Activated CD4-positive, CD25-positive, alpha-beta regulatory T cell treated with anti-CD3 and anti-CD28 coated beads, Interleukin-2, amount 50 U/mL, for 72 hours (primary cell): ENCODE measurements around the gene AKT1.
A peak's percentile ranks its signal among the peaks of the same experiment; 100 is the strongest.

ENCODE experiments used
- DNase-seq: peaks from one replicate; pipeline ENCODE4 v3.0.0; 2021

The AKT1 gene

GRCh38 chr14:104798300-104799243 is 3.0 kb upstream of the AKT1 start:
- no peak for DNase-seq

DNA sequence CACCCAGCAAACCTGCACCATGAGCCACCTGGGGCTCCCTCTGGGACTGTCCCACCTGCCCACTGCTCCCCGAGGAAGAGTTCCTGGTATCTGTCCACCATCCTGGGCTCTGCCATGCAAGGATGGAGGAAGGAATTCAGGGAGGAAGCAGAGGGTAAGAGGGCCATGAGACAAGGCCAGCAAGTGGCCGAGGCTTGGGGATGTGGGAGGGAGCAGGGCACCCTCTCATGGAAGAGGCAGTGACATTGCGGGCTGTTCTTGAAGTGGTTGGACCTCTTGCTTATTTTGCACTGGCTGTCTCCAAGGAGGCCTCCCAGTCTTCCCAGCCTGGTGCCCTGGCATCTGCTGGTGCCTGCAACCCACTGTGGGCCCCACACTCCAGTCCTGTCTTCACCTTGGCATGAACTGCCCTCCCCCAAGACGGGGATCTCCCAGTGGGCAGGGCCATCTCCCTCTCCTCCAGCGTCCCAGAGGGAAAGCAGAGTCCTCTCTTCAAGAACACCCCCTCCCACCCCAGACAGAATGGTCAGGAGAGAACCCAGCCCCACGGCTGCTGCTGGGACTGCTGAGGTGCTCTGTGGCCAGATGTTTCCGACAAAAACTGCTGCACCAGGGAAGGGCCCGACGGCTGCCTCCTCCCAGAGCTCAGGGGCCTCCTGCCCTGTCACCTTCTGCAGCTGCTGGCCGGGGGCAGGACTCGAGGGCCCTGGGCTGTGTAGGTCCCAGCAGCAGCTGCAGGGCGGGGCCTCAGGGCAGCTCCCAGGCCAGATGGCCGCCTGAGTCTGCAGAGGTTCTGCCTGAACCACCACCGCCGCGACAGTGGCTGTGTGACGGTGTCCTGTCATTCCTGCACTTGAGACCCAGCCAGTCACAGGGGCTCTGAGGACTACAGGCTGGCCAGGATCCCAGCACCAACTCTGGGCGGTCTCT is 1.8 kb upstream of the AKT1 start:
- no peak for DNase-seq

DNA sequence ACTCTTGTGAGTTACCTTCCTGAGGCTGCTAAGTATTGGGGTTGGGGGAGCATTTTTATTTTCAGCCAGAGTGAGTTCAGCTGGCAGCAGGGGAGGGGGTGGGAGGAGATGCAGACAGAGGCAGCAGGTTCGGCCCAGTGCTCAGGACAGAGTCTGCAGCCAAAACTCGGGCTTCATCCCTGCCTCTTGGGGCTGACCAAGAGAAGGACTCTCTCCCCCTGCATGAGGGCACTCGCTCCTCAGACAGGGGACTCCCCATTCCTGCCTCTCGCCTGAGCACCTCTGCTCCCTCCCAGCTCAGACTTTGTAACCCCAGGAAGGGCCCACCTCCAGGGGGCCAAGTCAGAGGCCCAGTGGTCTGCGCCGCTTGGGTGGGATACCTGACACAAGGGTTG is 1.1 kb upstream of the AKT1 start:
- DNase-seq: no peak

DNA sequence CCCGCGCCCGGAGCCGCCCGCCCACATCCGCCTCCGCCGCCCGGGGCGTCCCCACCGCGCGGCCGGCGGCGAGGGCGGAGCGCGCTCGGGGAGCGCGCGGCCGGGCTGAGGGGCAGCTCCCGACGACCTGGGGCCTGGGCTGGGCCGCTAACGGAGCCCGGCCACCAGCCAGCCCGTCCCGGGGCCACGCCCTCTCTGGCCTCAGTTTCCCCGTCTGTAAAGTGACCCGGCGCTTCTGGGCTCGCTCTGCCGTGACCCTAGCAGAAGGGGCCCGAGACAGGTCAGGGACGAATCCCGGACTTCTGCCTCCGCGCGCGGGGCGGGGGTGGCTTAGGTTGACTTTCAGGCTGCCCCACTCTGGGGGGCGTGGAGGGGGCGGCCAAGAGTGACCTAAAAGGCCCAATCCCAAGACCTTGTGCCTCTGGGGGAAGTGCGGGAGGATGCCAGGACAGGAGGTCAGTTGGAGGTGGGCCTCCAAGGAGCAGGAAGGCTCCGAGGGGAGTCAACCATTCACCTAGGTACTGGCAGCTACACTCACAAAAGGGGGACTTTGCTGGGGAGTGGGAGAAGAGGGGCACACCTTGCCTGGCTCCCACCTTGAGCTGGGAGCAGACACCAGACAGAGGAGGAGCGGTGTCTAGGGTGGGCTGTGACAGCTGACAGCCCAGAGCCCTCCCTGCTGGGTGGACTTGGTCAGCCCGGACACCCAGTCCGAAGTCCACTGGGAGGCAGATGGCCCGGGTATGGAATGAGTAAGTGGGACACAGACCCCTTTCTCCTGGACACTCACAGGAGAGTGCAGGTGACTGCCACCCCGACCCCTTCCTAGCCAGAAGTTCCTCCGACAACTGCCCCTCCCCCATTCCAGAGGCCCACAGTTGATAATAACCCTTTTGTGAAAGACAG is 486 bp upstream of the AKT1 start:
- DNase-seq: peak; percentile 70

DNA sequence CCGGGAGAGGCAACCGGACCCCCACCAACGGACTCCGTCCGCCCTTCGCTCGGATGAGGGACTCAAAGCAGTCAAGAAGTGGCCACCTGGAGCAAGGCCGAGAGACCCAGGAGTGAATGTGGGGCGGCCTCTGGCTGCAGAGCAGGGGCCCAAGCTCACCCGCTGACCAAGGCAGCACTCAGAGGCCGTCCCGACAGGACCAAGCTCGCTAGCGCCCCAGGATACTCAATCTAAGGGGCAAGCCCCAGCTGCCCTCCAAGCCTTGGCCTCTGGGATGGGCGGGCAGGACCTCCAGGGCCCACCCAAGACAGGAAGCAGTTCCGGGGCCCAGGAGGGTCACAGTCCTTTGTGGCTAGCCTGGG is 936 bp downstream of the AKT1 start:
- DNase-seq: no peak

DNA sequence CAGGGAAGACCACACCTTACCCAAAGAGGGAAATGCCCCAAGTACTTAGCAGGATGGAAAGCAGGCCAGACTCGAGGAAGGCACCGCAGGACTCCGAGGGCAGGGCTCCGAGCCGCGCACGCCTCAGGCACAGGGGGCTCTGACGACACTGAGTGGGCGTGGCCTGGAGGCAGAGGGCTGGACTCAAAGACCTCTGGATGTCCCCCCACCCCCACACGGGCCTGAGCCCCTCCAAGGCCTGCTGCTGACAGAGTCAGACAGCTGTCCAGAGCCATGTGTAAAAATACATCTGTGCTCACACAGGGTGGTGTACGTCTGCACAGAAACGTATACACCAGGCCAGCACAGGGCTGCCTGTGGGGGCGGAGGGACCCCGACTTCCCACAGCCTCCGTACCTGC is 1.4 kb downstream of the AKT1 start:
- DNase-seq: no peak

GRCh38 chr14:104793703-104793959 is 1.9 kb downstream of the AKT1 start:
- DNase-seq: no peak

GRCh38 chr14:104792945-104793702 is 2.4 kb downstream of the AKT1 start:
- DNase-seq: no peak

DNA sequence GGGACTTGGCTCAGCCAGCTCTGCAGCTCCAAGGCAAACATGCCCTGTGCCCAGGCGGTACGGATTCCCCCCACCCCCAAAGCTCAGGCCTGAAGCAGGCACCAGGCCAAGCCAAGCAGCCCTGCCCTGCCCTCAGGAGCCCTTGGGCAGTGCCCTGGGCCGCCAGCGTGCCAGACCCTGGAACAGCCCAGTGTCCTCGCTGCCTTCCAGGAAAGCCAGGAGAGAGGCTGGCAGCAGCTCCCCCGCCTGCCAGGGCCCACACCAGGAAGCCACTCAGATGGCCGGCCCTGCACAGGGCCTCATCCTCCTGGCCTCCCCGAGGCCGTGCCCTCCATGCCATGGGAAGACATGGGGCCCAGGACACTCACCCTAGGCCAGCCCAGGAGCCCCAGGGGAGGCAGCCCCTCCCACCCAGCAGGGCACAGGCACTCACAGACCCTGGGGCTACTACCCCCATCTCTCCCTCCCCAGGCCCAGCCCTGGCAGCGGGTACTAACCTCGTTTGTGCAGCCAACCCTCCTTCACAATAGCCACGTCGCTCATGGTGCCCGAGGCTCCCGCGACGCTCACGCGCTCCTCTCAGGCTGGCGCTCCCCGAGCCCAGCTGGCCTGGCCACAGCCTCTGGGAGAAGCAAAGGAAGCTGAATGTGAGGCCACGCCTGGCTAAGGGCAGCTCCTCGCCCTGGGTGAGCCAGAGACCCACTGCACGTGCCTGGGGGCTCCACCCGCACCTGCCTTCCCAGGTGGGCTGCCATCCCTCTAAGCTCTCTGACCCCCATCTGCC is 3.3 kb downstream of the AKT1 start:
- DNase-seq: no peak

GRCh38 chr14:104791425-104791824 is 4.1 kb downstream of the AKT1 start:
- DNase-seq: no peak

GRCh38 chr14:104789752-104790743 is 5.5 kb downstream of the AKT1 start:
- no peak for DNase-seq

DNA sequence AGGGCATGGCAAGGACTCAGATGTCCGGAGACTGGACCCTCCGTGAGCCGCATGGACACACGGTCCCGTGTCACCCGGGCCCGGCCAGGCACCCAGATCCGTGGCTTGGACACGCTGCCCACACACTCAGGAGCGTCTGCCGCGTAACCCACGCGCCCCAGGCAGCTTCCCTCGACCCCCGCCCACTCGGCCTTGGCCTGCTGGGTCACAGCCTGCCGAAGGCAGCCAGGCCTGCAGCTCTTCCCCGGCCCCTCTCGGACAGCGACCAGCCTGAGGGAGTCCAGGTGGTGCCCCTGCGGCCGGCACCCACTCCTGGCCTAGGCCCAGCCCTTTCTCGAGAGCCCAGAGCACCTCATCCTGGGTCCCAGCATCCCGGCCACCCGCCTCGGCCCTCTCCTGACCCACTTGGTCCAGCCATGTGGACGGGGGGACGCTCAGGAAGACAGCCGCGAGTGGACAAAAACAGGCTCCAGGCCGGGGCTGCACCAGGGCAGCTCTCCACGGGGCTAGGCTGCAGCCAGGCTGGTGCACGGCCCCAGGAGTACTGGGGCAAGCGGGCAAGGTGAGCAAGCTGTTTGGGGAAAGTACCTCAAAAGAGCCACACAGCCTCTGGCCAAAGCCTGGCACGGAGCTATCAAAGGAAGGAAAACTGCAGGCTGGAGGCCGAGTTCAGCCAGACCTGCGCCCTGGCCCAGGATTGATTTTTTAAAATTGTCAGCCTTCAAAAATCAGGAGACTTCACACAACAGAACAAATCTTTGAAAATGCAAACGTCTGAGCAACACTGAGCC is 6.5 kb downstream of the AKT1 start:
- DNase-seq: no peak

DNA sequence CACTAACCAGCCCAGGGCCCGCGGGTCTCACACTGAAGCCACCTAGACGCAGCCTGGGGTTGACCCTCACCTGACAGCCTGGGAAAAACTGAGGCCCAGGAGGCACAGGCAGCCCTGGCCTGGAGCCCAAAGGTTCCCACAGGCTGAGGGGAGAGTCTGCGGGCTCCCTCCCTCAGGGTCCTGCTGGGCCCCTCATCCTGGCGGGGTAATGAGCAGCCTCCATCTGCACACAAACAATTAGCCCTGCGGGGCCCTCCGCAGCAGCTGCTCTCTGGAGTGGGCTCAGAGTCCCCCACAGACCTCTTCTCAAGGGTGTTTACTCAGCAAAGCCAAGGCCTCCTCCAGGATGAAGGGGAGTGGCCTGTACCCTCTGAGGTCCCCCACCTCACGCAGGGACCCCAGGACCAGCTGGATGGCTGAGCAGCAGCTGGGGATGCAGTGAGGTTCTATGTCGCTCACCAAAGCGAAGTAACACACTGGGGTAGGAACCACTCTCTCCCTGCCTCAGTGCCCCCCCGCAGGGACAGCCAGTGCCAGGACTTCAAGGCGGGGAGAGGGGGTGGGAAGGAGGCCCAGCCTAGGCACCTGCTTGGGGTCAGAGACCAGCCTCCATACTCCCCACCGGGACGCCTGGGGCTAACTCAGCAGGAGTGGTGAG is 7.3 kb downstream of the AKT1 start:
- no peak for DNase-seq

- no peak for DNase-seq
These were observed 7.8 kb downstream of the AKT1 start for GRCh38 chr14:104787736-104788135.

DNA sequence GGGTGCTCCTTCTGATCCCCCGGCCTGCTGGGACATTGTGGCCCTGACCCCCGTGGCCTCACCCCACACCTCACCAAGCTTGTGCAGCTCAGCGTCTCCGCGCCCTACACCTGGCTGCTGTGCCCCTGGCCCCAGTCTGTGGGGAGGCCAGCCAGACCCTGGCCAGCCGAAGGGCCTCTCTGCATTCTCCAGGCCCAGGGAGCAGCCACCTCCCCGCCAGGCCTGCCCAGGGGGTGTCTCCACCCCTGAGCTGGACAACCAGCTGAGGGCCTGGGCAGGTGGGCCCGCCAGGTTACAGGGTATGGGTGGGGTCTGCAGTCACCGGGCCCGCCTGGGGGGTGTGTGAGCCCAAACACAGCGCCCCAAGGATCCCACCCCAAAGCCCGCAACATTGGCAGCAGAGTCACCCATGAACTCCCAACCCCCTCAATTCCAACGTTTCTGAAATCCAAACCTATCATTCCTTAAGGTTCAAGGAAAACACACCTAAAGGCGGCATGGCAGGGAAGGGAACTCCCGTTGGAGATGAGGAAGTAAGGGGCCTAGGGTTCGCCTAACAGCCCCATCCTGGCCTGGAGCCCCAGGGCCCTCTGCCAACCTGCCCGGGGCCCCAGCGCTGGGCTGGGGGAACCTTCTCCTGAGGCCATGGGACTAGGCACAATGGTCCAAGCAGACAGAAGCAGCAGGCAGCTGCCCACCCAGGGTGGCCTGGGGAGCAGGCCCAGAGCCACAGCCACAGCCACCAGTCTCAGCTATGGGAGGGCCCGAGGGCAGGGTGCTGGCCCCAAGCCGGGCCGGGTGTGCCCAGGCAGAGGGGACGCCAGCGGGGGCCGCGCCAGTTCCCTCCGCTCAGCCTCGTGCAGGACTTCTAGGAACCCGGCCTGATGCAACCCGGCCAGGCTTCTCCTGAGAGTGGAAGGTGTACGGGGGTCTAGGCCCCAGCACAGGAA is 8.5 kb downstream of the AKT1 start:
- DNase-seq: no peak

GRCh38 chr14:104786091-104786586 is 9.4 kb downstream of the AKT1 start:
- DNase-seq: no peak

GRCh38 chr14:104785708-104786080 is 9.9 kb downstream of the AKT1 start:
- no peak for DNase-seq
